Activated CD4-positive, alpha-beta T cell treated with anti-CD3 and anti-CD28 coated beads, Interleukin-2, amount 10 ng/mL, durations not matched to agents 24 days and 14 days (primary cell): ENCODE measurements around the gene DHX30. TPM values are rescaled to one million over a fixed set of nuclear protein-coding genes. Genes with fewer than 3 reads are reported as not detected.
A peak's percentile ranks its signal among the peaks of the same experiment; 100 is the strongest.

Source experiments
- DNase-seq: peaks from one replicate; pipeline ENCODE4 v3.0.0; 2022
- H3K27ac Mint-ChIP-seq: one replicate; pipeline ENCODE4 v1.8.0; 2022; ENCODE audit warnings: mild to moderate bottlenecking, mixed read lengths
- H3K27me3 Mint-ChIP-seq: one replicate; pipeline ENCODE4 v1.8.0; 2022; ENCODE audit warnings: mixed read lengths
- H3K36me3 Mint-ChIP-seq: one replicate; pipeline ENCODE4 v1.8.0; 2022; ENCODE audit warnings: low read depth, mild to moderate bottlenecking, mixed read lengths
- H3K4me1 Mint-ChIP-seq: one replicate; pipeline ENCODE4 v1.8.0; 2021; ENCODE audit warnings: mixed read lengths
- H3K4me3 Mint-ChIP-seq: one replicate; pipeline ENCODE4 v1.8.0; 2022; ENCODE audit warnings: mild to moderate bottlenecking, moderate library complexity, mixed read lengths
- H3K9me3 Mint-ChIP-seq: one replicate; pipeline ENCODE4 v1.8.0; 2021; ENCODE audit warnings: mixed read lengths
- intact Hi-C: fragments of 100-400 bp; cut with micrococcal nuclease; formaldehyde crosslinking; loops from one replicate; pipeline ENCODE4 v1.15.1; 2023
- total RNA-seq: library from RNA; stranded (reverse); gene quantifications from 2 replicates; pipeline ENCODE4 v1.2.3, GENCODE V29; 2022

The DHX30 gene
- total RNA-seq, 1 donor from 2014 or later: 149 TPM

DNA sequence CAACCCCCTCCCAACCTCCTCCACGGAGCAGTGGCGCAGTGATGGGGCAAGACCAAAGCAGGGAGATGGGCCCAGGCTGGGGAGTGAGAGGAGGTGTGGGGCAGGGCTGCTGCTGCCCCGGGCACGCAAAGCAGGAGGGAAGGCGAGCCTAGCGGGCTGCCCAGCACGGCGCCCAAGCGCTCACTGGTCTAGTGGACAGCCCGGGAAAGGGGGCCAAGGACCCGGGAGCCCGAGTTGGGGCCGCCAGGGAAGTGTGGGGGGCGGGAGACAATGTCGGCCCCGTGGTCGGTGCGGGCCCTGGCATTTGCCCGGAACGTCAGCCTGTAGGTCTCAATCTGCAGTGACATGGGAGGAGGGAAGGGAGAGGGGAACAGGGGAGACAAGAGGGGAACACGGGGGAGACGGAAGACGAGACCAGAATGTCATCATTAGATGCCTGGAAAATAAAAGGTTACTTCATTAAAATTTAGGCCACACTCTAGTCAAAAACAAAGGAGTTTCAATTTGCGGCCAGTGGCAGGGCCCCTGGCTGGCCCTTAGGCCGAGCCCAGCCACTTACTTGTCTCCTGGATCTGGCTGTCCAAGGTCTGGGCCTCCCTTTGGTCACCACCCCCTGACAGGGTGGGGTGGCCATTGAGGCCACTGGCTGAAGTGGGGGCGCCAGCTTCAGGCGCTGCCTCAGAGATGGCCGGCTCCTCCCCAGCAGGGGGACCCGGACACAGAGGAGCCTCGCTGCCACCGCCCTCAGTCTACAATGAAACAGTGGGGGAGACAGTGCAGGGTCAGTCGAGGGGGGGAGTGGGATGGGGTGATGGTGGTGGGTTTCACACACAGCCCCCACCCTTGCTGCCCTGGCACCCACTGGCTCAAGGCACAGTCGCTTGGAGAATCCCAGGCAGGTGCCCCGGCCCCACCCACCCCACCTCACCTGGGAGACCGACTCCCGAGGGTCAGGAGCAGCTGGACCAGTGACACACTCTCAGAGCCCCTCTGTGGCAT lies 50.0 kb downstream of the DHX30 start:
- Mint-ChIP-seq H3K27ac (no peak overlapping the region), H3K4me1 (no peaks in the 10 kb centered on the region), H3K36me3 (peaks cover 35% of the 10 kb centered on the region), H3K4me3 (no peak overlapping the region), H3K9me3 (no peaks in the 10 kb centered on the region), H3K27me3 (no peaks in the 10 kb centered on the region)
- intact Hi-C loops: no loop called here
- DNase-seq: no peak

DNA sequence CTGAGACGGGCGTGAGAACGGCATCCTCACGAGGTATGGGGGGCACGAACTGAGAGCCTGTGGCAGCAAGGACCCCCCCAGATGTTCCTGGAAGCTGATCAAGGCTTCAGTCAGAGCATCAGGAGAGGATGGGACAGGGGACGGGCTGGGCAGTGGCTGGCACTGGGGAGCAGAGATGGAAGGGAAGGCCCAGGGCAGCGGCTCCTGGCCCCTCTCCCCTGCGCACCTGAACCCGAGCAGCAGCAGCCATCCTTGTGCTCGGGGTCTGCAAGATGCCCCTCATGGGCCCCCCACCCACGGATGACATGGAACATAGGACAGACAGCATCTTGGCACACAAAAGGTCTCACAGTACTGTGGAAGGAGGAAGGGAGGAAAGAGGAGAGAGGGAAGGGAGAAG lies 51.3 kb downstream of the DHX30 start:
- Mint-ChIP-seq H3K36me3 (peaks cover 29% of the 10 kb centered on the region), H3K27ac (no peak overlapping the region), H3K4me3 (no peak overlapping the region), H3K4me1 (no peaks in the 10 kb centered on the region), H3K27me3 (no peaks in the 10 kb centered on the region), H3K9me3 (no peaks in the 10 kb centered on the region)
- intact Hi-C loops: no loop called here
- DNase-seq: no peak

DNA sequence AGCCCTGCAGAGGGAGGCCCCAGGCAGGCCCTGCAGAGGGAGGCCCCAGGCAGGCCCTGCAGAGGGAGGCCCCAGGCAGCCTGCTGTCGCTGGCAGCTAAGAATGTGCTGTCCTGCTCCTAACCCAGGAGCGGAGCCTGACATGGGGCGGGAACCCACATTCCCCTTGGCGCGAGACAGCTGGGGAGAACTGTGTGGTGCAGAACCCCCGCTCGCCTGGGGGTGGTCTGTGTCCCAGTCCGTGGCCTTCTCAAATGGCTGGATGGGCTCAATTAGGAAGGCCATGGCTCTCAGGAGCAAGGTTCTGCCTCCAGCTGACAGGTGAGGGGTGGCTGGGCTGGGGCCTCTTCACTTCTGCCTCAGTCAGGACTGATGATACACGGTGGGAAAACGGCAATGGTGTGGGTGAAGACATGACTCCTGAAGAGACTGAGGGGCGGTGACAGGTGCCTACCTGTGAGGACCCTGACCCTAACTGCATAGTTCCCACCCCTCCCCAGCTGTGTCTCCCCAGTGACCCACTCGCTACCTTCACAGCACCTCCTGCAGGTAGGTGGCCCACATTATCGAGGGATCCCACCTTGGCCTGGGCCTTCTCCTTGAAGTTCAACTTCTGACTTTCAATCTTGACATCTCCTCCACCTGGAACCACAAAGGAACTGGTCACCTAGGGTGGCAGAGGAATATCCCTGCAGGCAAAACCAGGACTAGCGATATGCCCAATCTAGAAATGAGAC lies 52.0 kb downstream of the DHX30 start:
- no peak for DNase-seq
- Mint-ChIP-seq H3K4me3 (no peak overlapping the region), H3K4me1 (no peaks in the 10 kb centered on the region), H3K9me3 (no peaks in the 10 kb centered on the region), H3K27me3 (no peaks in the 10 kb centered on the region), H3K27ac (no peak overlapping the region), H3K36me3 (peaks cover 27% of the 10 kb centered on the region)
- intact Hi-C loops: no loop called here

DNA sequence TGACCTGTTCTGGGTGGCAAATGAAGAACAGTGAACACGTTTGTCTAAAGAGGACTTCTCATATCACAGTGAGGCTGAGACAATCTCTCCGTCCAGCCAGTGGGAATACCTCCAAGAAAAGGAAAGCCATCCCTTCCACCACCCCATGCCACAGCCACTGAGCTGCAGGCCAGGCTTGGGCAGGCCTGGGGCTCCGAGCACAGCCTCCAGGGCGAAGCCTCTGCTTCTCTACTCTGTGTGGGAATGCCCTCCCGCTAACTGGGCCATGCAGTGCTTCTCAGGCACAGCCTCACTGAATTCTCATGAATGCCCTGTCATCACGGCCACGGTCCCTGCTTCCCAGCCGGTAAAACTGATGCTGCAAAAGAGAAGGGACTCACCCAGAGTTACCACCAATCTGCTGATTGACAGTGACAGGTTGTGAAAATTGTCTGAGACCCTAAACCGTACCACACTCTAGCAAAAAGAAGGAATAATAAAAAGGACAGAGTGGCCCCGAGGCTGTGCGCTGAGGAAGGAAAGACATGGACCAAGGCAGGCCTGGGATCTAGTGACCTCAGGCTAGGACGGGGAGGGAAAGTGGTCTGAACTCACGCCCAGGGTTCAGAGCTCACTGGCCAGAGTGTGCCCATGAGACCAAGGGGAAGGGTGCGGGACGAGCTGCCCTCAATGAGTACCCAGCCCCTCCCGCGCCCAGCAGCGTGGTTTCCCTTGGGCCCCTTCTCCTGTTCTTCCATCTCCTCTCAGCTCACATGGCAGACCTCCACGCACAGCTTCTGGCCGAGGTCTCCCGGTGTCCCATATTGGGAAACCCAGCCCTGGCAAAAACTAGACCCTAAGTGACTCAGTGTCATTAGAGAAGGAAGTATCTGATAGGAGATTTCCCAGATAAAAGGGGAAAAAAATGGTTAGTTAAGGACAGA lies 52.8 kb downstream of the DHX30 start:
- no peak for DNase-seq
- peaks cover 25% of the 10 kb centered on the region for H3K36me3 Mint-ChIP-seq
- H3K4me3 Mint-ChIP-seq: no peak overlapping the region
- intact Hi-C loops: no loop called here
- H3K4me1 Mint-ChIP-seq: no peaks in the 10 kb centered on the region
- no peaks in the 10 kb centered on the region for H3K9me3 Mint-ChIP-seq
- H3K27me3 Mint-ChIP-seq: no peaks in the 10 kb centered on the region
- peak overlapping the region; percentile 0 for H3K27ac Mint-ChIP-seq

DNA sequence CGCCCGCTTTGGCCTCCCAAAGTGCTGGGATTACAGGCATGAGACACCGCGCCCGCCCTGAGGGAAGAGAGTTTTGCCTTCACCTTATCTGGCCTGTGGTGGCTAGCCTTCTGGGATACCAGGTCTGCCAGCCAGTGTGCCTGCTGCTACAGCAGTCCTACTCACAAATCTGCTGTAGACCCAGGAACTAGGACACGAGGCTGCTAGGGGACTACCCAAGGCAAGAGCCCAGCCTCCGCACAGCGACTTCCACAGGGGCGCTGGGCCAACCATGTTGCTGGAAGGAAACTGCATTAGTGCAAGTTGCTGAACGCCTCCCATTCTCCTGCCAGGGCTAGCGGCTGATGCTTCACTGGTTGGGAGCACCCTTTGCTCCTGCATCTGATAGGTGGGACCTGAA lies 53.7 kb downstream of the DHX30 start:
- no peaks in the 10 kb centered on the region for H3K27me3 Mint-ChIP-seq
- intact Hi-C loops: no loop called here
- H3K36me3 Mint-ChIP-seq: peaks cover 23% of the 10 kb centered on the region
- no peak overlapping the region for H3K27ac Mint-ChIP-seq
- no peak for DNase-seq
- no peaks in the 10 kb centered on the region for H3K4me1 Mint-ChIP-seq
- H3K9me3 Mint-ChIP-seq: no peaks in the 10 kb centered on the region
- no peak overlapping the region for H3K4me3 Mint-ChIP-seq

DNA sequence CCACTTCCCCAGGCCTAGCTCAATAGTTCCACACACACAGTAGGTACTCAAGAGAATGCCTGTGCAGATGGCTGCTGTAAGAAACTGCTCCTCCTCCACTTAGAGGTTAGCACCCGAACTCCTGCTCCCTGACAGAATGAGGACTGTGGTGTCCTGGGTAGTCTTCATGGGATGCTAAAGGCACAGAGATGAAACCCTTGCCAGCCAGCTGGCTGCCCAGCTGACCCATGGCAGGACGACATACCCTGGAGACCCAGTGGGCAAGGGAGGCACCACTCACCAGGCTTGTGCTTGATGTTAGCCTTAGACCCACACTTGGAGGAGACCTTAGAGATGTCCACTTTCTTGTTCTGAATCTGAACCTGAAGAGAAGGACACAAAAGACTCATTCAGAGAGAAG lies 54.2 kb downstream of the DHX30 start:
- Mint-ChIP-seq H3K27me3 (no peaks in the 10 kb centered on the region), H3K4me1 (no peaks in the 10 kb centered on the region), H3K27ac (no peak overlapping the region), H3K4me3 (no peak overlapping the region), H3K9me3 (no peaks in the 10 kb centered on the region), H3K36me3 (peaks cover 20% of the 10 kb centered on the region)
- DNase-seq: no peak
- intact Hi-C loops: no loop called here

DNA sequence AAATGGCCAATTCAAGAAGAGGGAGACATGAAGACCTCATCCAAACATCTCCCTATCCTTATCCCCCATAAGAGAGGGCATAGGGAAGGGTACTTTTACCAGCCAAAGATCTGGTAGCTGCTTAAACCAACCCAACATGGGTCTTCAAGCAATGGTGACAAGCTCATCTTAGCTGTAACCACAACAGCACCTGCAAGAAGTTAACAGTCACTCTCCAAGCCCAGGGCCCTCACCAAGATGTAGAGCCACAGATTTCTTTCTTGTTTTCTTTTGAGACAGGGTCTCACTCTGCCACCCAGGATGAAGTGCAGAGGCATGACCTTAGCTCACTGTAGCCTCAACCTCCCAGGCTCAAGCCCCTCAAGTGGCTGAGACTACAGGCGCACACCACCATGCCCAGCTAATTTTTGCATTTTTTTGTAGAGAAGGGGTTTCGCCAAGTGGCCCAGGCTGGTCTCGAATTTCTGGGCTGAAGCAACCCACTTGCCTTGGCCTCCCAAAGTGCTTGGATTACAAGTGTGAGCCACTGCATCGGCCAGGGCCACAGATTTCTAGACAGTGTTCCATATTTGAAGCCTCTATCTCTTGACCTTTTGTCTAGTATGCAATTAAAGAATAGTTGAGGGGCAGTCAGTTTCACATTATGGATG lies 57.1 kb downstream of the DHX30 start:
- Mint-ChIP-seq H3K27ac (no peak overlapping the region), H3K27me3 (no peaks in the 10 kb centered on the region), H3K36me3 (peaks cover 9% of the 10 kb centered on the region), H3K4me1 (no peaks in the 10 kb centered on the region), H3K4me3 (no peak overlapping the region), H3K9me3 (no peaks in the 10 kb centered on the region)
- no peak for DNase-seq
- intact Hi-C loops: no loop called here

DNA sequence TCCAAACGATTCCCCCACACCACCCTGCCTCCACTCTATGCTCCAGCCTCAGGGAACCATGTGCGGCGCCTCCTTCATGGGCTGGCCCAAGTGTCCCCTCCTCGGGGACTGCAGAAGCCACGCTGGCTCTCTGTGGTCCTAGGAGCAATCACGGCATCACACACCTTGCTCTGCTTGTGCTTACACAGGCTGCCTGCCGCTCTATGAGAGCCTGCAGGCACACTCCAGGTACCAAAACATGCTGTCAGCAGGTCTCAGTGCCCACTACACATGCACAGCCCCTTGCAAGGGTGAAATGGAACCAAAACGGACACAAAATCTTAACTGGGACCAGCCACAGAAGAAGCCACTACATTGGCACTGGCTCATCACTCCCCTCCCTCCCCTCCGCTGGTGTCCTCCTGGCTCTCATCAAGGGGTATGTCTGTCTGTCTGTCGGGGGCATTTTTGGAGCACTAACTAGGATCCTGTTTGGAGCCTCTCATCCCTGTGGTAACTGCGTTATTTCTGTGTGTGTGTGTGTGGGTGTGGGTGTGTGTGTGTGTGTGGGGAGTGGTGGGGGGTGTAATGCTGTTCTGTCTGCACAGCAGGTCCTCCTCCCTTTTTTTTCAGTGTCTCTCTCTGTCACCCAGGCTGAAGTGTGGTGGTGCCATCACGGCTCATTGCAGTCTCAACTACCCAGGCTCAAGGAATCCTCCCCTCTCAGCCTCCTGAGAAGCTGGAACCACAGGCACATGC lies 60.6 kb downstream of the DHX30 start:
- intact Hi-C loops: no loop called here
- H3K27ac Mint-ChIP-seq: no peak overlapping the region
- no peaks in the 10 kb centered on the region for H3K4me1 Mint-ChIP-seq
- H3K27me3 Mint-ChIP-seq: no peaks in the 10 kb centered on the region
- peaks cover 19% of the 10 kb centered on the region for H3K36me3 Mint-ChIP-seq
- no peaks in the 10 kb centered on the region for H3K9me3 Mint-ChIP-seq
- no peak overlapping the region for H3K4me3 Mint-ChIP-seq
- no peak for DNase-seq

DNA sequence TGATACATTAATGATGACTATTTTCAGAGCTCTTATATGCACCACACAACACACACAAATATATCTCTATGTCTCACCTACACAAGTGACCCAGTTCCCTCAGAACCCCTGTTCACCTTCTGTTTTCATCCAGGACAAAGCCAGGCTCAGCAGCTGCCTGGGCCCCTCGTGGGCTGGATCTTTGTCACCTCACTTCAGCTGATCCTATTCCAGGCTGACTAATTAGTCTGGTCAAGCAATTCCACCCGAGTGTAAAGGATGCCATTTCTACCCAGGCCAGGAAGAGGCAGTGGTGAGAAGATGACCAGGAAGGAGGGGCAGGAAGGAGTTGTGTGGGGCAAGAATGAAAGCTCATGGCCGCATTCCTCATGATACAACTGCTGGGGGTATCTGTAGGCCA lies 62.3 kb downstream of the DHX30 start:
- H3K27ac Mint-ChIP-seq: no peak overlapping the region
- H3K36me3 Mint-ChIP-seq: peaks cover 31% of the 10 kb centered on the region
- intact Hi-C loops: no loop called here
- H3K9me3 Mint-ChIP-seq: no peaks in the 10 kb centered on the region
- no peak for DNase-seq
- H3K4me1 Mint-ChIP-seq: no peaks in the 10 kb centered on the region
- H3K4me3 Mint-ChIP-seq: no peak overlapping the region
- H3K27me3 Mint-ChIP-seq: no peaks in the 10 kb centered on the region

DNA sequence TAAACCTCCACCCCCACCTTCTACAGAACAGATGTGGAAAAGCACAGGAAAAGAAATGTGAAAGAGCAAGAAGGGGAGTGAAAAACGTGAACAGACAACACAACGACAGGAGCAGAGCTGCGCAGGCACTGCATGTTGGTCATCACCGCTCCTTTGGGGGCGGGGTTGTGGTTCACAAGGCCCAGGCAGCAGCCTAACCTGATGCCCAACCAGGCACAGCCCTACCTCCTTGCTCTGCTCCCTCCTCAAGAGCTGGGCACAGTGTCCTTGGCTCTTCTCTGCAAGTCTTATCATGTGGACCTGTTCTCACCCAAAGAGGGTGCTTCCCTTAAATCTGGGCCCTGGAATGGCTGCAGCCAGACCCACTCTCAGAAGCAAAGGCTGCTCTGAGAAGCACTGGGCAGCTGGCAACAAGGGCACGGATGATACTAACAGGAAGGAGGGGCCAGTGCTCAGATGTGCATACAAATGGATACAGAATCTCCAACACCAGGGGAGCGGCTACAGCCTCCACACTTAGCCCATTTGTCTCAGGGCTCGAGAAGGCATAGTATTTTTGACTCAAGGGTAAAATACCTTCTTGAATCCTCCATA lies 64.6 kb downstream of the DHX30 start:
- no peak for DNase-seq
- H3K4me1 Mint-ChIP-seq: no peaks in the 10 kb centered on the region
- no peak overlapping the region for H3K4me3 Mint-ChIP-seq
- H3K9me3 Mint-ChIP-seq: no peaks in the 10 kb centered on the region
- intact Hi-C loops: loop anchor here (1.0 kb wide), 1 partner anchor 16 kb away; no protein-coding TSS in a partner anchor
- no peaks in the 10 kb centered on the region for H3K27me3 Mint-ChIP-seq
- H3K27ac Mint-ChIP-seq: no peak overlapping the region
- peaks cover 41% of the 10 kb centered on the region for H3K36me3 Mint-ChIP-seq

DNA sequence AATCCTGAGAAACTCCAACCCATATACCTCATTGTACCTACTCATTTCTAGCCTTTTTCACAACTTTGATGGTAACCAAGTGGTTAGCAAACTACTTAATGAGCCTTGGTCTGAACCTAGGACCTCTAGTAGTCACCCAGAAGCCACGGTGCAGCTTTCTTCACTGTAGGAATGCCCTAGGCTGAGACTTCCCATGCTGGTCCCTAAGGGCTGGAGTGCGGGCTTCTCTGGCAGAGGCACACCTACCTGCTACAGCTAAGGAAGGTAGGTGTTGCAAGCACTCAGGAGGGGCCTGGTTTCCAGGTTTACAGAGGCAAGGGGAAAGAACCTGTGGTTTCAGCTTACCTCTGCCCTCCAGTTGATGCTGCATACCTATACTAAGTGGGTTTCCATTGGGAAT lies 65.4 kb downstream of the DHX30 start:
- H3K4me1 Mint-ChIP-seq: no peaks in the 10 kb centered on the region
- peaks cover 46% of the 10 kb centered on the region for H3K36me3 Mint-ChIP-seq
- no peaks in the 10 kb centered on the region for H3K9me3 Mint-ChIP-seq
- no peak overlapping the region for H3K4me3 Mint-ChIP-seq
- no peak for DNase-seq
- no peaks in the 10 kb centered on the region for H3K27me3 Mint-ChIP-seq
- H3K27ac Mint-ChIP-seq: no peak overlapping the region
- intact Hi-C loops: no loop called here

DNA sequence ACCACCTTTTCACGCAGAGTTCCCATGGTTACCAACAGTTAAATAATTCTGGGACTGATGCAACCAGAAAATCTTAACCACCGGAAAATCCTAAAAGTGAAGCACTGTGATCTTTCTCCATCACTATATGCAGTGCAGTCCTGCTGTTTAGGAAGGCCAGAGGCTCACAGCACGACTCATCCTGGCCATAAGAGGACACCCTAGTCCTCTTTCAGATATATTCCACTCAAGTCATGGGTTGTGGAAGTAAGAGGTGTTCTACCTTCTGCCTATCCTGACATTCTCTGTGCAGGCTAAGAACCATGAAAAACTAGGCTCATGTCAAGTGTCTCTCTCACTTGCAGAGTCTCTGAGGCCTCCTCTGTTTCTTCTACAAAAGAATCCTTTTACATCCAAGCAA lies 67.2 kb downstream of the DHX30 start:
- no peaks in the 10 kb centered on the region for H3K4me1 Mint-ChIP-seq
- no peak overlapping the region for H3K27ac Mint-ChIP-seq
- no peak for DNase-seq
- no peaks in the 10 kb centered on the region for H3K9me3 Mint-ChIP-seq
- no peaks in the 10 kb centered on the region for H3K27me3 Mint-ChIP-seq
- intact Hi-C loops: loop anchor here (10.0 kb wide), 1 partner anchor 285 kb away; no protein-coding TSS in a partner anchor
- peaks cover 49% of the 10 kb centered on the region for H3K36me3 Mint-ChIP-seq
- H3K4me3 Mint-ChIP-seq: no peak overlapping the region
